ENCODE results near the gene VAPB.
"Not testable (repeated sequence)": the region's sequence is repeated elsewhere in the genome, so short reads cannot be mapped to it uniquely, and the experiment has no call there.

The VAPB gene

GRCh38 chr20:58414216-58414615 lies 25.2 kb downstream of the VAPB start:
- H3K27me3 ChIP-seq (ENCODE audit: control insufficient read depth, insufficient read depth, low read length); H3K9ac ChIP-seq (ENCODE audit: low read length); H3K27ac ChIP-seq (ENCODE audit: low read length); H3K9me3 ChIP-seq (ENCODE audit: control insufficient read depth, low read depth, low read length); H3K4me3 ChIP-seq (ENCODE audit: low read length); H3K36me3 ChIP-seq (ENCODE audit: control insufficient read depth, low read depth, low read length): not testable (repeated sequence)
- peaks cover 21% of the 10 kb centered on the region for H3K4me1 ChIP-seq (ENCODE audit: control insufficient read depth, low read depth, low read length)

- H3K27me3 ChIP-seq (ENCODE audit: control insufficient read depth, insufficient read depth, low read length); H3K4me3 ChIP-seq (ENCODE audit: low read length); H3K9ac ChIP-seq (ENCODE audit: low read length); H3K9me3 ChIP-seq (ENCODE audit: control insufficient read depth, low read depth, low read length); H3K27ac ChIP-seq (ENCODE audit: low read length); H3K36me3 ChIP-seq (ENCODE audit: control insufficient read depth, low read depth, low read length): not testable (repeated sequence)
- H3K4me1 ChIP-seq (ENCODE audit: control insufficient read depth, low read depth, low read length): peaks cover 21% of the 10 kb centered on the region
Observed at GRCh38 chr20:58414786-58415185, 25.8 kb downstream of the VAPB start.

GRCh38 chr20:58416057-58416456 lies 27.0 kb downstream of the VAPB start:
- Histone ChIP-seq H3K4me1 (ENCODE audit: control insufficient read depth, low read depth, low read length) (peaks cover 21% of the 10 kb centered on the region), H3K36me3 (ENCODE audit: control insufficient read depth, low read depth, low read length) (peaks cover 4% of the 10 kb centered on the region), H3K9ac (ENCODE audit: low read length) (no peak overlapping the region), H3K4me3 (ENCODE audit: low read length) (no peak overlapping the region), H3K27ac (ENCODE audit: low read length) (no peak overlapping the region), H3K9me3 (ENCODE audit: control insufficient read depth, low read depth, low read length) (no peaks in the 10 kb centered on the region), H3K27me3 (ENCODE audit: control insufficient read depth, insufficient read depth, low read length) (no peaks in the 10 kb centered on the region)

GRCh38 chr20:58416835-58417234 lies 27.8 kb downstream of the VAPB start:
- Histone ChIP-seq H3K9me3 (ENCODE audit: control insufficient read depth, low read depth, low read length) (no peaks in the 10 kb centered on the region), H3K27ac (ENCODE audit: low read length) (no peak overlapping the region), H3K36me3 (ENCODE audit: control insufficient read depth, low read depth, low read length) (peaks cover 4% of the 10 kb centered on the region), H3K4me1 (ENCODE audit: control insufficient read depth, low read depth, low read length) (peaks cover 23% of the 10 kb centered on the region), H3K4me3 (ENCODE audit: low read length) (no peak overlapping the region), H3K27me3 (ENCODE audit: control insufficient read depth, insufficient read depth, low read length) (no peaks in the 10 kb centered on the region), H3K9ac (ENCODE audit: low read length) (no peak overlapping the region)

- Histone ChIP-seq H3K4me1 (ENCODE audit: control insufficient read depth, low read depth, low read length) (peaks cover 27% of the 10 kb centered on the region), H3K27me3 (ENCODE audit: control insufficient read depth, insufficient read depth, low read length) (no peaks in the 10 kb centered on the region), H3K36me3 (ENCODE audit: control insufficient read depth, low read depth, low read length) (peaks cover 4% of the 10 kb centered on the region), H3K4me3 (ENCODE audit: low read length) (no peak overlapping the region), H3K27ac (ENCODE audit: low read length) (no peak overlapping the region), H3K9me3 (ENCODE audit: control insufficient read depth, low read depth, low read length) (no peaks in the 10 kb centered on the region), H3K9ac (ENCODE audit: low read length) (no peak overlapping the region)
Observed at GRCh38 chr20:58417438-58417837, 28.4 kb downstream of the VAPB start.

GRCh38 chr20:58418949-58419748 lies 30.1 kb downstream of the VAPB start:
- Histone ChIP-seq H3K4me1 (ENCODE audit: control insufficient read depth, low read depth, low read length) (peaks cover 40% of the 10 kb centered on the region), H3K36me3 (ENCODE audit: control insufficient read depth, low read depth, low read length) (peaks cover 4% of the 10 kb centered on the region), H3K9ac (ENCODE audit: low read length) (no peak overlapping the region), H3K27me3 (ENCODE audit: control insufficient read depth, insufficient read depth, low read length) (no peaks in the 10 kb centered on the region), H3K9me3 (ENCODE audit: control insufficient read depth, low read depth, low read length) (no peaks in the 10 kb centered on the region), H3K4me3 (ENCODE audit: low read length) (no peak overlapping the region), H3K27ac (ENCODE audit: low read length) (no peak overlapping the region)

- Histone ChIP-seq H3K4me3 (ENCODE audit: low read length) (no peak overlapping the region), H3K27ac (ENCODE audit: low read length) (no peak overlapping the region), H3K4me1 (ENCODE audit: control insufficient read depth, low read depth, low read length) (peaks cover 48% of the 10 kb centered on the region), H3K27me3 (ENCODE audit: control insufficient read depth, insufficient read depth, low read length) (no peaks in the 10 kb centered on the region), H3K9me3 (ENCODE audit: control insufficient read depth, low read depth, low read length) (no peaks in the 10 kb centered on the region), H3K36me3 (ENCODE audit: control insufficient read depth, low read depth, low read length) (peaks cover 4% of the 10 kb centered on the region), H3K9ac (ENCODE audit: low read length) (no peak overlapping the region)
Observed at GRCh38 chr20:58420798-58421496, 31.9 kb downstream of the VAPB start.

- Histone ChIP-seq H3K4me3 (ENCODE audit: low read length) (no peak overlapping the region), H3K4me1 (ENCODE audit: control insufficient read depth, low read depth, low read length) (peaks cover 43% of the 10 kb centered on the region), H3K36me3 (ENCODE audit: control insufficient read depth, low read depth, low read length) (peaks cover 4% of the 10 kb centered on the region), H3K9me3 (ENCODE audit: control insufficient read depth, low read depth, low read length) (no peaks in the 10 kb centered on the region), H3K27me3 (ENCODE audit: control insufficient read depth, insufficient read depth, low read length) (no peaks in the 10 kb centered on the region), H3K9ac (ENCODE audit: low read length) (no peak overlapping the region), H3K27ac (ENCODE audit: low read length) (no peak overlapping the region)
Observed at GRCh38 chr20:58421497-58421850, 32.4 kb downstream of the VAPB start.

- Histone ChIP-seq H3K27ac (ENCODE audit: low read length) (no peak overlapping the region), H3K4me3 (ENCODE audit: low read length) (no peak overlapping the region), H3K9ac (ENCODE audit: low read length) (no peak overlapping the region), H3K4me1 (ENCODE audit: control insufficient read depth, low read depth, low read length) (peaks cover 29% of the 10 kb centered on the region), H3K27me3 (ENCODE audit: control insufficient read depth, insufficient read depth, low read length) (no peaks in the 10 kb centered on the region), H3K36me3 (ENCODE audit: control insufficient read depth, low read depth, low read length) (peaks cover 4% of the 10 kb centered on the region), H3K9me3 (ENCODE audit: control insufficient read depth, low read depth, low read length) (peaks cover 4% of the 10 kb centered on the region)
Observed at GRCh38 chr20:58424218-58424969, 35.4 kb downstream of the VAPB start.

GRCh38 chr20:58427571-58427970 lies 38.5 kb downstream of the VAPB start:
- not testable (repeated sequence) for H3K9ac ChIP-seq (ENCODE audit: low read length); H3K9me3 ChIP-seq (ENCODE audit: control insufficient read depth, low read depth, low read length); H3K4me3 ChIP-seq (ENCODE audit: low read length); H3K36me3 ChIP-seq (ENCODE audit: control insufficient read depth, low read depth, low read length); H3K27me3 ChIP-seq (ENCODE audit: control insufficient read depth, insufficient read depth, low read length); H3K27ac ChIP-seq (ENCODE audit: low read length)
- peaks cover 21% of the 10 kb centered on the region for H3K4me1 ChIP-seq (ENCODE audit: control insufficient read depth, low read depth, low read length)

- Histone ChIP-seq H3K27ac (ENCODE audit: low read length) (no peak overlapping the region), H3K9me3 (ENCODE audit: control insufficient read depth, low read depth, low read length) (peaks cover 4% of the 10 kb centered on the region), H3K4me1 (ENCODE audit: control insufficient read depth, low read depth, low read length) (peaks cover 17% of the 10 kb centered on the region), H3K27me3 (ENCODE audit: control insufficient read depth, insufficient read depth, low read length) (no peaks in the 10 kb centered on the region), H3K36me3 (ENCODE audit: control insufficient read depth, low read depth, low read length) (no peaks in the 10 kb centered on the region), H3K4me3 (ENCODE audit: low read length) (no peak overlapping the region), H3K9ac (ENCODE audit: low read length) (no peak overlapping the region)
Observed at GRCh38 chr20:58428364-58428763, 39.3 kb downstream of the VAPB start.
